ENCODE results near the gene RIC3.

The RIC3 gene

DNA sequence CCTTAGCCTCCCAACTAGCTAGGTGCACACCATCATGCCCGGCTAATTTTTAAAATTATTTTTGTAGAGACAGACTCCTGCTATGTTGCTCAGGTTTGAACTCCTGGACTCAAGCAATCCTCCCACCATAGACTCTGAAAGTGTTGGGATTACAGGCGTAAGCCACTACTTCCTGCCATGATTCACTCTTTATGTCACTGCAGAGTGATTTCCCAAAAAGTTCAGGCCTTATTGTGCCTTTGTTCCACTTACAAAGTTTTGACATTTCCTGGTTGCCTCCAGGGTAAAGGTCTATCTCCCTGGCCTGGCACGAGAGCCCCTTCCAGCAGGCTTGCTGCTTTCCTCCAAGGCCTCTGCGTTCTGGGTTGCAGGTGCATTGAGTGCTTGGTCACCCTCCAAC lies 44.6 kb upstream of the RIC3 start:
- Histone ChIP-seq H3K79me1 (replicated peaks; ENCODE audit: low read length, poor library complexity, severe bottlenecking) (no peaks in the 10 kb centered on the region), H3K14ac (ENCODE audit: low read length in 2 of 2) (no peak overlapping the region), H3K18ac (ENCODE audit: low read depth in 1 of 2, low read length in 2 of 2) (no peak overlapping the region), H3K9me3 (ENCODE audit: control insufficient read depth, low read length) (no peaks in the 10 kb centered on the region), H3K4me3 (ENCODE audit: insufficient read depth in 1 of 2, low read depth in 1 of 2, low read length in 2 of 2) (no peak overlapping the region), H2BK15ac (ENCODE audit: low read depth, poor library complexity, severe bottlenecking) (no peak overlapping the region), H3K36me3 (ENCODE audit: control insufficient read depth in 1 of 2, insufficient read depth in 2 of 2, low read depth in 1 of 2, low read length in 2 of 2) (no peaks in the 10 kb centered on the region), H2BK5ac (ENCODE audit: low read depth, low read length, poor library complexity, severe bottlenecking) (no peak overlapping the region), H3K27ac (ENCODE audit: low read length, poor library complexity, severe bottlenecking) (no peak overlapping the region), H3K4me1 (ENCODE audit: control insufficient read depth, insufficient read depth, low read depth, low read length) (no peaks in the 10 kb centered on the region), H3K9ac (ENCODE audit: low read length) (no peak overlapping the region), H3K27me3 (ENCODE audit: control insufficient read depth in 1 of 2, insufficient read depth in 1 of 2, low read length in 2 of 2) (peaks cover 45 to 75% of the 10 kb centered on the region in 2 experiments), H3K23ac (ENCODE audit: low read length in 2 of 2) (no peak overlapping the region), H4K91ac (ENCODE audit: low read length) (no peak overlapping the region), H4K8ac (ENCODE audit: low read length) (no peak overlapping the region), H2AFZ (ENCODE audit: low read depth, low read length) (no peak overlapping the region), H3K4ac (ENCODE audit: low read depth in 1 of 2, low read length in 2 of 2) (no peak overlapping the region), H3K4me2 (ENCODE audit: low read length, poor library complexity, severe bottlenecking) (no peak overlapping the region), H2BK12ac (ENCODE audit: low read length in 2 of 2) (no peak overlapping the region), H2BK120ac (ENCODE audit: low read depth, low read length) (no peak overlapping the region), H2AK5ac (ENCODE audit: low read length, severe bottlenecking) (no peak overlapping the region)
- WGBS, result 73% methylated on average over 4 of the region's 4 CpGs
- DNase-seq, result no peak

DNA sequence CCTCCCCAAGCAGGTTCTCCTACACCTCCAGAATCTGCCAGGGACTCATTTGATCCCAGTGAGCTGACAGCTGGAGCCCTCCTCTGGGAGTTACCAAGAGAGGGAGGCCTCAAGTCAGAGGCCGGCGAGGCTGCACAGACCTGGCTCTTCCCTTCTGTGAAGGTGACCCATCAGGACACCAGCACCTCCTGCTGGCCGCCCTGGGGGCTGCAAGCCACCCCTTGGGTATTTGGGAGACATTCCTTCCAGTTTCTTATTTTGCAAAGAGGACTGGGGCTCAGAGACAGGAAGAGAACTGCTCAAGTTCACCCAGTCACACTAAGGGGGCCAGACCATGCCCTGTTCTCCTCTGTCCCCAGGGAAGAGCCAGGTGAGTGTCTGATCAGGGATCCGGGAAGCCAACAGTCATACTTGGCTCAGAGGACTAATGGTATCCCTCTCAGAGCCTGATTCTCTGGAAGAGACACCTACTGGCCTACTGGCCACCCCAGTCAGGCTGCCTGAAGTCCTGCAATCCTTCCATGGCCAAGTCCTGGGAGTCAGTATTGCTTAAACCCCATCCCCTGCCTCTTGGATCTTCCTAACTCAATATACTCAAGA lies 40.5 kb upstream of the RIC3 start:
- Histone ChIP-seq H3K9me3 (ENCODE audit: control insufficient read depth, low read length) (no peaks in the 10 kb centered on the region), H2BK15ac (ENCODE audit: low read depth, poor library complexity, severe bottlenecking) (no peak overlapping the region), H3K14ac (ENCODE audit: low read length in 2 of 2) (no peak overlapping the region), H4K8ac (ENCODE audit: low read length) (no peak overlapping the region), H2AK5ac (ENCODE audit: low read length, severe bottlenecking) (no peak overlapping the region), H2BK5ac (ENCODE audit: low read depth, low read length, poor library complexity, severe bottlenecking) (no peak overlapping the region), H2BK120ac (ENCODE audit: low read depth, low read length) (no peak overlapping the region), H3K4ac (ENCODE audit: low read depth in 1 of 2, low read length in 2 of 2) (no peak overlapping the region), H3K9ac (ENCODE audit: low read length) (no peak overlapping the region), H2BK12ac (ENCODE audit: low read length in 2 of 2) (no peak overlapping the region), H3K27me3 (ENCODE audit: control insufficient read depth in 1 of 2, insufficient read depth in 1 of 2, low read length in 2 of 2) (peaks cover 32 to 85% of the 10 kb centered on the region in 2 experiments), H4K91ac (ENCODE audit: low read length) (no peak overlapping the region), H3K4me2 (ENCODE audit: low read length, poor library complexity, severe bottlenecking) (no peak overlapping the region), H3K23ac (ENCODE audit: low read length in 2 of 2) (no peak overlapping the region), H2AFZ (ENCODE audit: low read depth, low read length) (no peak overlapping the region), H3K4me3 (ENCODE audit: insufficient read depth in 1 of 2, low read depth in 1 of 2, low read length in 2 of 2) (no peak overlapping the region), H3K18ac (ENCODE audit: low read depth in 1 of 2, low read length in 2 of 2) (no peak overlapping the region), H3K4me1 (ENCODE audit: control insufficient read depth, insufficient read depth, low read depth, low read length) (no peaks in the 10 kb centered on the region), H3K36me3 (ENCODE audit: control insufficient read depth in 1 of 2, insufficient read depth in 2 of 2, low read depth in 1 of 2, low read length in 2 of 2) (no peaks in the 10 kb centered on the region), H3K27ac (ENCODE audit: low read length, poor library complexity, severe bottlenecking) (no peak overlapping the region), H3K79me1 (replicated peaks; ENCODE audit: low read length, poor library complexity, severe bottlenecking) (no peaks in the 10 kb centered on the region)
- 75% methylated on average over 4 of the region's 4 CpGs for WGBS
- DNase-seq, result no peak

DNA sequence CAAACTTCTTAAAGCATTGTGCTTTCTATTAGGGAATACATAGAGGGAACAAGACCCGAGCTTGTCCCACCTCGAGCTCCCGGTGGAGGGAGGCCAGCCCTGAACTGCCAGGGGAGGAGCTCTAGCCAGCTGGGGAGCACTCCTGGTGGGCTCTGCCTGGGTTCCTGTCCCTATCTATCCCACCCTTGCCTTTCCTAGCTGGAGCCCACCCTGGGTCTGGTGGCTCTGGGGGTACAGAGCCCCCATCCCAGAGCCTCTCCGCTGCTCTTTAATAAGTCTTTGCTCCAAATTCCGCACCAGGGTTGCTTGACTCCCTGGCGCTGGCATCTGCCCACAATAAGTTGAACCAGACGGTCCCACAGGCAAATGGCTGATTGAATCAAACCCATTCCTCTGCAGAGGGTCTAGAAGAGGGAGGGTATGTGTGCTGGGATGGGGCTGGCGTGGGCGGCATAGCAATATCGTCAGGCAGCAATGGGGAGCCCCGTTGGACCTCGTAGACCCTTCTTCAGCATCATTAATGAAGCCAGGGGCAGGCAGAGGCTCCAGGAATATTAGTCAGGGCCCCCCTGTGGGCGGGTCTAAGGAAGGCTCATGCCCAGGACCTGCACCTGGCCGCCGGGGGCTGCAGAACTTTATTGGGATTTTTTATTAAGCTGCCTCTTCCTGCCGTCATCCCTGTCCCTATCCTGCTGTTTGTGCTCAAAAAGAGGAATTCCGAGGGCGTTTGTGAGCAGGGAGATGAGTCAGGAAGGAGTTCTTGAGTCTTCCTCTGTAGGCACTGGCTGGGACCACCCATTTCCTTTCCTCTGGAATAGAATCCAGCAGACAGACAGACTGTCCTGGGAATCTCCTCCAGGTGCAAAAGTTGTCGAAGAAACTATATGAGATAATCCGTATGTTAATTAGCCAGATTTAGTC lies 38.5 kb upstream of the RIC3 start:
- H2BK120ac ChIP-seq (ENCODE audit: low read depth, low read length), result no peak overlapping the region
- no peak overlapping the region for H2AK5ac ChIP-seq (ENCODE audit: low read length, severe bottlenecking)
- H3K79me1 ChIP-seq (replicated peaks; ENCODE audit: low read length, poor library complexity, severe bottlenecking), result no peaks in the 10 kb centered on the region
- H2BK15ac ChIP-seq (ENCODE audit: low read depth, poor library complexity, severe bottlenecking), result no peak overlapping the region
- no peak overlapping the region for H3K14ac ChIP-seq (ENCODE audit: low read length in 2 of 2)
- H3K4me1 ChIP-seq (ENCODE audit: control insufficient read depth, insufficient read depth, low read depth, low read length), result no peaks in the 10 kb centered on the region
- no peak overlapping the region for H2AFZ ChIP-seq (ENCODE audit: low read depth, low read length)
- H3K4ac ChIP-seq (ENCODE audit: low read depth in 1 of 2, low read length in 2 of 2), result no peak overlapping the region
- H2BK5ac ChIP-seq (ENCODE audit: low read depth, low read length, poor library complexity, severe bottlenecking), result no peak overlapping the region
- no peak overlapping the region for H3K18ac ChIP-seq (ENCODE audit: low read depth in 1 of 2, low read length in 2 of 2)
- no peak overlapping the region for H3K9ac ChIP-seq (ENCODE audit: low read length)
- 66% methylated on average over 18 of the region's 20 CpGs for WGBS
- no peak overlapping the region for H3K4me3 ChIP-seq (ENCODE audit: insufficient read depth in 1 of 2, low read depth in 1 of 2, low read length in 2 of 2)
- no peak overlapping the region for H2BK12ac ChIP-seq (ENCODE audit: low read length in 2 of 2)
- no peak overlapping the region for H4K91ac ChIP-seq (ENCODE audit: low read length)
- H3K23ac ChIP-seq (ENCODE audit: low read length in 2 of 2), result no peak overlapping the region
- no peak overlapping the region for H4K8ac ChIP-seq (ENCODE audit: low read length)
- H3K9me3 ChIP-seq (ENCODE audit: control insufficient read depth, low read length), result no peaks in the 10 kb centered on the region
- H3K27me3 ChIP-seq (ENCODE audit: control insufficient read depth in 1 of 2, insufficient read depth in 1 of 2, low read length in 2 of 2), result peaks cover 32 to 81% of the 10 kb centered on the region in 2 experiments
- DNase-seq, result no peak
- H3K4me2 ChIP-seq (ENCODE audit: low read length, poor library complexity, severe bottlenecking), result no peak overlapping the region
- H3K27ac ChIP-seq (ENCODE audit: low read length, poor library complexity, severe bottlenecking), result no peak overlapping the region
- no peaks in the 10 kb centered on the region for H3K36me3 ChIP-seq (ENCODE audit: control insufficient read depth in 1 of 2, insufficient read depth in 2 of 2, low read depth in 1 of 2, low read length in 2 of 2)

DNA sequence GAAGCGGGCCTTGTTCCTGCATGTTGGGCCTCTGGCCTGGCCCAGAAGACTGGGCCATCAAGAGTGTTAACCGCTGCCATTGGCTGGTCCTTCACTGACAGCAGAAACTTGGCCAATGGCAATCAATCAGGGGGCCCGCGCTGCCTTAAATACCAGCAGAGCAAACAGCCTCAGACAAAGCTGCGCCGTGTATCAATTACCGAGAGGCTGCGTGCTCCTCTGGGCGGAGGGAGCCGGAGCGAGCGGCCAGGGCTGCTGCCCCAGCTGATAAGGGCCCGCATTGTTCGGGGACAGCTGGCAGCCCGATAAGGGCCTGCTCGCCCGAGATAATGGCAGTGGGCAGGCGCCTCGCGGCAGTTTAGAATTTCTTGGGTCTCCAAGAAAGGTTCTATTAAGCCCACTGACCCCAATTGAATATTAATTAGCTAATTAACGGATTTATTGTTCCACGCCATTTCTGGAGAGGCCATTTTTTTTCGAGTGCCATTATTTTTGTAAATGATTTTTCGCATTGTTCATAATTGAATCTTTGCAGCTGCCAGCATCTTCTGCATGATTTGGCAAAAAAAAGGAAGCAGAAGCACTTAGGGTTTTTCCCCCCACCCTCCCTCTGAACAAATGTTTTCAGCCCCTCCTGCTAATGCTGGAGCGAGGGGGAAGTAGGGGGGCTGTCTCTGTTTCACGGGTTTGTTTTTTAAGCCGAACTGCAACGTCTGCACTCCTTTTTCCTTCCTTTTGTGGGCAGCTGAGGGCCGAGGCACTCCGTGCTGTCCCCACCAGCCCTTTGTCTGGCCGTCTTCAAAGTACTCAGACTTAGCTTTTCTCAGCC lies 37.6 kb upstream of the RIC3 start:
- Histone ChIP-seq H3K79me1 (replicated peaks; ENCODE audit: low read length, poor library complexity, severe bottlenecking) (no peaks in the 10 kb centered on the region), H2BK15ac (ENCODE audit: low read depth, poor library complexity, severe bottlenecking) (no peak overlapping the region), H3K18ac (ENCODE audit: low read depth in 1 of 2, low read length in 2 of 2) (no peak overlapping the region), H3K4me1 (ENCODE audit: control insufficient read depth, insufficient read depth, low read depth, low read length) (no peaks in the 10 kb centered on the region), H3K36me3 (ENCODE audit: control insufficient read depth in 1 of 2, insufficient read depth in 2 of 2, low read depth in 1 of 2, low read length in 2 of 2) (no peaks in the 10 kb centered on the region), H4K8ac (ENCODE audit: low read length) (no peak overlapping the region), H3K9me3 (ENCODE audit: control insufficient read depth, low read length) (no peaks in the 10 kb centered on the region), H2AFZ (ENCODE audit: low read depth, low read length) (no peak overlapping the region), H2BK5ac (ENCODE audit: low read depth, low read length, poor library complexity, severe bottlenecking) (no peak overlapping the region), H3K4me3 (ENCODE audit: insufficient read depth in 1 of 2, low read depth in 1 of 2, low read length in 2 of 2) (no peak overlapping the region), H2BK120ac (ENCODE audit: low read depth, low read length) (no peak overlapping the region), H3K27ac (ENCODE audit: low read length, poor library complexity, severe bottlenecking) (no peak overlapping the region), H3K4me2 (ENCODE audit: low read length, poor library complexity, severe bottlenecking) (no peak overlapping the region), H3K27me3 (ENCODE audit: control insufficient read depth in 1 of 2, insufficient read depth in 1 of 2, low read length in 2 of 2) (peaks cover 36 to 80% of the 10 kb centered on the region in 2 experiments), H3K9ac (ENCODE audit: low read length) (no peak overlapping the region), H2AK5ac (ENCODE audit: low read length, severe bottlenecking) (no peak overlapping the region), H3K4ac (ENCODE audit: low read depth in 1 of 2, low read length in 2 of 2) (no peak overlapping the region), H4K91ac (ENCODE audit: low read length) (no peak overlapping the region), H3K23ac (ENCODE audit: low read length in 2 of 2) (no peak overlapping the region), H2BK12ac (ENCODE audit: low read length in 2 of 2) (no peak overlapping the region), H3K14ac (ENCODE audit: low read length in 2 of 2) (no peak overlapping the region)
- WGBS, result 87% methylated on average over 28 of the region's 31 CpGs
- no peak for DNase-seq

Data from mesenchymal stem cell (in vitro differentiated cells and primary cell).